ENCODE results near the gene GMDS. TPM values are rescaled to one million over a fixed set of nuclear protein-coding genes. Genes with fewer than 3 reads are reported as not detected.

The GMDS gene
- total and polyA plus RNA-seq, 2 of the 8 experiments (the other 6 are each of a cell fraction or from before 2014, with no cell fraction given), result 16.8 to 50.0 TPM

DNA sequence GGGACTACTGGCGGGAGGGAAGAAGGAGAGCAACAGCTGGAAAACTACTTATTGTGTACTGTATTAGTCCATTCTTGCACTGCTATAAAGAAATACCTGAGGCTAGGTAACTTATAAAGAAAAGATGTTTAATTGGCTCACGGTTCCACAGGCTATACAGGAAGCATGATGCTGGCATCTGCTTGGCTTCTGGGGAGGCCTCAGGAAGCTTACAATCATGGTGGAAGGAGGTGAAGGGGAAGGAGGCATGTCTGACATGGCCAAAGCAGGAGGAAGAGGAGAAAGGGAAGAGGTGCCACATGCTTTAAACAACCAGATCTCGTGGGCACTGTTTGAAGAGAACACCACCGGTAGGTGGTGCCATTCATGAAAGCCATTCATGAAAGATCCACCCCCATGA is 67.3 kb downstream of the GMDS start (continued):
- TF ChIP-seq, protein P1, sequence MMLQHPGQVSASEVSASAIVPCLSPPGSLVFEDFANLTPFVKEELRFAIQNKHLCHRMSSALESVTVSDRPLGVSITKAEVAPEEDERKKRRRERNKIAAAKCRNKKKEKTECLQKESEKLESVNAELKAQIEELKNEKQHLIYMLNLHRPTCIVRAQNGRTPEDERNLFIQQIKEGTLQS (IDR thresholded peaks at IDR 0.05; ENCODE audit: insufficient read depth, low read depth, low read length), result no peak
- TF ChIP-seq BCL11A (IDR thresholded peaks at IDR 0.05; ENCODE audit: low read depth in 2 of 2, low read length in 2 of 2), result no peak
- no peak for TF ChIP-seq TAF7 (optimal IDR thresholded peaks at IDR 0.05; ENCODE audit: borderline replicate concordance, low read depth, low read length)
